VCaP (cell line): ENCODE data around the gene PROS1.
"Not testable (repeated sequence)": the region's sequence is repeated elsewhere in the genome, so short reads cannot be mapped to it uniquely, and the experiment has no call there.

Source experiments
- H3K27ac ChIP-seq: fragments of 450-650 bp; 2 replicates; pipeline ENCODE4 v1.5.1; 2017
- TF ChIP-seq, protein P1 (sequence below): fragments of 450-650 bp; conservative IDR thresholded peaks from 2 replicates; pipeline ENCODE4 v1.5.1; 2017; ENCODE audit warnings: mild to moderate bottlenecking, moderate library complexity

PROS1 gene

DNA sequence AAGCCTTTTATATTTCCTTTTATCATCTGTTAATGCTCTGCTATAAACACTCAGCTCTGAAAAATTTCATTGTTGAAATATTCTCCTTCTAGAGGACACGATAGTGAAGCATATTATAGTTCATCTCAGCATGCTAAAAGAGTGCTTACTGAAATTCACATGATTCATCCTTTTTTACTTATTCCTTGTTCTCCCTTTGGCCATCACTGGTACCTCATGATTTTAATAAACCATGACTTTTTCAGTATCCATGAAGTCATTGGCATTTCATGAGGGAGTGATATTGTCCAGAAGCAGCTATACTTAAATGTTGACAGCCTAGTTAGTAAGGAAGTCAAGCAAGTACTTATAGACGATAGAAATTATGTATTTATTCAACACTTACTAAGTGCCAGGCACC lies 112.7 kb downstream of the PROS1 start:
- TF ChIP-seq, protein P1, sequence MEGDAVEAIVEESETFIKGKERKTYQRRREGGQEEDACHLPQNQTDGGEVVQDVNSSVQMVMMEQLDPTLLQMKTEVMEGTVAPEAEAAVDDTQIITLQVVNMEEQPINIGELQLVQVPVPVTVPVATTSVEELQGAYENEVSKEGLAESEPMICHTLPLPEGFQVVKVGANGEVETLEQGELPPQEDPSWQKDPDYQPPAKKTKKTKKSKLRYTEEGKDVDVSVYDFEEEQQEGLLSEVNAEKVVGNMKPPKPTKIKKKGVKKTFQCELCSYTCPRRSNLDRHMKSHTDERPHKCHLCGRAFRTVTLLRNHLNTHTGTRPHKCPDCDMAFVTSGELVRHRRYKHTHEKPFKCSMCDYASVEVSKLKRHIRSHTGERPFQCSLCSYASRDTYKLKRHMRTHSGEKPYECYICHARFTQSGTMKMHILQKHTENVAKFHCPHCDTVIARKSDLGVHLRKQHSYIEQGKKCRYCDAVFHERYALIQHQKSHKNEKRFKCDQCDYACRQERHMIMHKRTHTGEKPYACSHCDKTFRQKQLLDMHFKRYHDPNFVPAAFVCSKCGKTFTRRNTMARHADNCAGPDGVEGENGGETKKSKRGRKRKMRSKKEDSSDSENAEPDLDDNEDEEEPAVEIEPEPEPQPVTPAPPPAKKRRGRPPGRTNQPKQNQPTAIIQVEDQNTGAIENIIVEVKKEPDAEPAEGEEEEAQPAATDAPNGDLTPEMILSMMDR: no peak
- no peak overlapping the region for H3K27ac ChIP-seq

DNA sequence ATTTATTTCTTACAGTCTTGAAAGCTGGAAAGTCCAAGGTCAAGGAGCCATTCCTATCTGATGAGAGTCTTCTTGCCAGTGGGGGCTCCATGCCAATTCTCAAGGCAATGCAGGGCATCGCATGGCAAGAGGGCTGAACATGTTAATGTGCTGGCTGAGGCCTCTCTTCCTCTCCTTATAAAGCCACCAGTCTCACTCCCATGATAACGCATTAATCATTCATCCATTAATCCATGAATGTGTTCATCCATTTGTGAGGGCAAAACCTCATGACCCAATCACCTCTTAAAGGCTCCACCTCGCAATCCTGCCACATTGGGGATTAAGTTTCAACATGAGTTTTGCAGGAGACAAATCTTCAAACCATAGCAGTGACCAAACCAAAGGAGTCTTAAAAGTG lies 118.3 kb downstream of the PROS1 start:
- H3K27ac ChIP-seq: no peak overlapping the region
- TF ChIP-seq, protein P1: no peak

DNA sequence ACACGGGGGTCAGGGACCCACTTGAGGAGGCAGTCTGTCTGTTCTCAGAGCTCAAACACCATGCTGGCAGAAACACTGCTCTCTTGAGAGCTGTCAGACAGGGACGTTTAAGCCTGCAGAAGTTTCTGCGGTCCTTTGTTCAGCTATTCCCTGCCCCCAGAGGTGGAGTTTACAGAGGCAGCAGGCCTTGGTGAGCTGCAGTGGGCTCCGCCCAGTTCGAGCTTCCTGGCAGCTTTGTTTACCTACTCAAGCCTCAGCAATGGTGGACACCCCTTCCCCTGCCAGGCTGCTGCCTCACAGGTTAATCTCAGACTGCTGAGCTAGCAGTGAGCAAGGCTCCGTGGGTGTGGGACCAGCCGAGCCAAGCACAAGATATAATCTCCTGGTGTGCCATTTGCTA lies 121.5 kb downstream of the PROS1 start:
- H3K27ac ChIP-seq: not testable (repeated sequence)

DNA sequence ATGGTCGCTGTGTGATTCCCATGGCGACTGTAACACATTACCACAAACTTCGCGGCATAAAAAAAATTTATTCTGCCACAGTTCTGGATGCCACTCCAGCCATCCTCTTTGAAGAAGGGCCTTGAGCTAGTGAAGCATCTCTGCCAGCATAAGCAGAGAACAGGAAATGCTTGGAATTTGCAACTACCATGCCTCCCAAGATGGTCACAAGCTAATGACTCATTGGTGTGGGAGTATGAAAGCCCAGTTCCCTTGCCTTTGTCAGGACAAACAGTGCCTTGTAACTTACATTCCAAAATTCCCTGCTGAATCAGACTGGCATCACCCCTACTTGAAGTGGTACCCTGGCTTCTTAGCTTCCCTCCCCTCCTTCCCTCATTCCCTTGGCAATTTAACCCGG lies 129.7 kb downstream of the PROS1 start:
- TF ChIP-seq, protein P1: no peak
- no peak overlapping the region for H3K27ac ChIP-seq

DNA sequence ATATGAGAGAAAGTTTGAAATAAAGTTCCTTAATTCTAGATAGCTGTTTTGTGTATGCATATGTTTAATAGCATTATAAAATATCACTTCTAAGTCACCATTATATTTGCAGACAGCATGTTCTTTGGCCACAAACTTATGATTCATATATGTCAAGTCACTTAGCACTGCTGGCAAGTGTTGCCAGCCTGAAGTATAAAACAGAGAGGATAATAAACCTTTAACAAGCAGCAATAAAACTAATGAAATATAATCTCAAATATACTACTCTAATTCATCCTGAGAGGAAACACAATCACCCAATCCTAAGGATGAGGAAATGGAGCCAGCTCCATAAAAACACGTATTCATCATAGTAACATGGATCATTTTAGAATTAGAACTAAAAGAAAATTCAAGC lies 134.5 kb downstream of the PROS1 start:
- not testable (repeated sequence) for H3K27ac ChIP-seq
